K562 (cell line): Measurements from ENCODE around the gene TMPRSS7. TPM values are rescaled to one million over a fixed set of nuclear protein-coding genes. Genes with fewer than 3 reads are reported as not detected.

ENCODE experiments used
- ATAC-seq: fragments of 200-7000 bp; cut with Tn5 transposase; 3 replicates; pipeline ENCODE4 v1.9.1; 2020; ENCODE audit warnings: moderate library complexity
- BruUV-seq: library from RNA; stranded (reverse); fragments of 400-500 nt; replicated peaks from 2 replicates; lab custom pipeline; 2021; lab: Mats Ljungman, UMichigan
- CTCF ChIA-PET: fragments of 300-600 bp; formaldehyde crosslinking; extraction: SDS; loops from one replicate; lab custom pipeline; 2021; ENCODE audit warnings: low intra/inter-chr PET ratio; lab: Yijun Ruan, JAX
- POLR2A ChIA-PET: fragments of 300-600, 350-650 bp; sonication (Branson Sonifier 250); formaldehyde crosslinking; extraction: SDS; loops from one replicate; lab custom pipeline; 2021; ENCODE audit warnings: antibody characterized with exemption, inconsistent platforms; lab: Yijun Ruan, JAX
- DNase-seq, 4 experiments: peaks; one replicate each; pipeline versions ENCODE4 v3.0.0 to v3.0.0-alpha.2; 2011 to 2018; ENCODE audit warnings: low spot score in 3 of 4, mixed read lengths in 3 of 4; ENCODE audit errors: extremely low read depth in 1 of 4
- FAIRE-seq: peaks from 2 replicates; lab custom pipeline; 2011; peaks lifted over from hg19 to GRCh38; lab: Jason Lieb, UNC
- H2AFZ ChIP-seq: 2 replicates; pipeline ENCODE4 v1.6.0; 2011; ENCODE audit warnings: low read depth, low read length, control low read depth, inconsistent platforms
- H3K27ac ChIP-seq: fragments of 200-600 bp; 3 replicates; pipeline ENCODE4 v1.8.0; 2011; ENCODE audit warnings: low read depth, mild to moderate bottlenecking, control low read depth, inconsistent platforms, low read length, moderate library complexity, mixed read lengths; ENCODE audit errors: extremely low read depth
- H3K27me3 ChIP-seq, 2 experiments: fragments of 300-600 bp in 1 of 2; 2 replicates in 1 of 2; 3 replicates in 1 of 2; pipeline versions ENCODE4 v1.6.0 to v1.8.0; 2011; ENCODE audit warnings: inconsistent platforms in 2 of 2, low read length in 2 of 2, mild to moderate bottlenecking in 1 of 2, mixed read lengths in 1 of 2, moderate library complexity in 1 of 2; ENCODE audit not compliant: control insufficient read depth in 2 of 2, insufficient read depth in 2 of 2
- H3K36me3 ChIP-seq: fragments of 300-600 bp; 3 replicates; pipeline ENCODE4 v1.8.0; 2011; ENCODE audit warnings: mild to moderate bottlenecking, low read length, inconsistent platforms; ENCODE audit not compliant: control insufficient read depth, insufficient read depth
- H3K4me1 ChIP-seq, 2 experiments: fragments of 200-600 bp in 1 of 2; replicated peaks in 1 of 2; 2 replicates in 1 of 2; 3 replicates in 1 of 2; pipeline versions ENCODE4 v1.5.1 to v1.8.0; 2011; ENCODE audit warnings: inconsistent platforms in 2 of 2, low read length in 2 of 2, mild to moderate bottlenecking in 1 of 2, mixed read lengths in 1 of 2, moderate library complexity in 1 of 2; ENCODE audit not compliant: control insufficient read depth in 2 of 2, insufficient read depth in 2 of 2
- H3K4me2 ChIP-seq: 2 replicates; pipeline ENCODE4 v1.6.1; 2011; ENCODE audit warnings: low read length, control low read depth, inconsistent platforms, mixed read lengths; ENCODE audit not compliant: insufficient read depth
- H3K4me3 ChIP-seq: fragments of 200-600 bp; sonication (generic), shearing (Covaris generic); 2 replicates; pipeline ENCODE4 v1.5.1; 2016; ENCODE audit warnings: control low read depth, inconsistent platforms
- H3K79me2 ChIP-seq: fragments of 200-600 bp; 3 replicates; pipeline ENCODE4 v1.8.0; 2011; ENCODE audit warnings: low read length, inconsistent platforms; ENCODE audit not compliant: control insufficient read depth, insufficient read depth
- H3K9ac ChIP-seq, 2 experiments: 2 replicates each; pipeline versions ENCODE4 v1.6.0 to v1.6.1; 2011; ENCODE audit warnings: low read depth in 2 of 2, low read length in 2 of 2, control low read depth in 1 of 2, inconsistent platforms in 1 of 2, mild to moderate bottlenecking in 1 of 2, mixed read lengths in 1 of 2; ENCODE audit not compliant: insufficient read depth in 1 of 2
- H3K9me1 ChIP-seq: one replicate; pipeline ENCODE4 v1.6.0; 2011; ENCODE audit warnings: inconsistent platforms, mild to moderate bottlenecking, low read length, moderate library complexity; ENCODE audit not compliant: control insufficient read depth, insufficient read depth
- H3K9me3 ChIP-seq: replicated peaks from 2 replicates; pipeline ENCODE4 v1.5.1; 2011; ENCODE audit warnings: low read depth, low read length, inconsistent platforms; ENCODE audit not compliant: control insufficient read depth, insufficient read depth
- H4K20me1 ChIP-seq: replicated peaks from 2 replicates; pipeline ENCODE4 v1.6.1; 2011; ENCODE audit warnings: low read length, inconsistent platforms, mixed read lengths; ENCODE audit not compliant: control insufficient read depth, insufficient read depth
- CBX3 ChIP-seq, 2 experiments: IDR thresholded peaks; 1 replicate in 1 of 2; 2 replicates in 1 of 2; pipeline ENCODE4 v1.6.1; 2012; ENCODE audit warnings: inconsistent platforms in 2 of 2, low read length in 2 of 2, borderline replicate concordance in 1 of 2, control low read depth in 1 of 2
- ESRRA ChIP-seq: fragments of 450-650 bp; IDR thresholded peaks from 2 replicates; pipeline ENCODE4 v1.6.1; 2014; ENCODE audit warnings: low read depth, mild to moderate bottlenecking, moderate library complexity, borderline replicate concordance
- GATA2 ChIP-seq: sonication (generic); formaldehyde crosslinking; IDR thresholded peaks from 2 replicates; pipeline ENCODE4 v1.4.0; 2020; ENCODE audit warnings: mild to moderate bottlenecking, missing genetic modification reagents
- ILF3 ChIP-seq: fragments of 450-650 bp; IDR thresholded peaks from 2 replicates; pipeline ENCODE4 v1.6.1; 2018; ENCODE audit warnings: antibody characterized with exemption, mild to moderate bottlenecking, moderate library complexity, borderline replicate concordance
- KLF13 ChIP-seq: fragments of 450-650 bp; IDR thresholded peaks from 2 replicates; pipeline ENCODE4 v1.6.1; 2016; ENCODE audit warnings: missing genetic modification characterization, low read depth, mild to moderate bottlenecking, missing compliant biosample characterization, moderate library complexity, borderline replicate concordance
- PCBP1 ChIP-seq: fragments of 200-400 bp; formaldehyde crosslinking; IDR thresholded peaks from 2 replicates; pipeline ENCODE4 v1.6.1; 2018; ENCODE audit warnings: mild to moderate bottlenecking, low read depth, low read length; ENCODE audit not compliant: poor library complexity, severe bottlenecking
- WGBS: fragments of 100-300 bp; shearing (Covaris generic); methylation state at CpG from one replicate; pipeline ENCODE4 v1.1.6; 2016; ENCODE audit warnings: low coverage, mixed read lengths; ENCODE audit not compliant: insufficient coverage; ENCODE audit errors: missing lambda C conversion rate; 5-methylcytosine and 5-hydroxymethylcytosine counted together
- in situ Hi-C: fragments of 300-500 bp; cut with MboI; formaldehyde crosslinking; loops from 4 replicates; pipeline ENCODE4 v1.15.0; 2018; ENCODE audit warnings: inconsistent platforms, mixed read lengths
- intact Hi-C: fragments of 100-400 bp; cut with micrococcal nuclease; formaldehyde crosslinking; loops from 2 replicates; pipeline ENCODE4 v1.14.2; 2022
- polyA plus RNA-seq, 8 experiments: library from polyadenylated mRNA; depleted of rRNA in 4 of 8; stranded (reverse) in 5 of 8; unstranded in 3 of 8; fragments of >200 nt; fragmentation: Nextera tagmentation in 2 of 8; fragmentation: Illumina TruSeq in 1 of 8; extraction: Ambion mirVana in 2 of 8; extraction: Trizol in 1 of 8; gene quantifications; 2 replicates each; pipeline versions ENCODE4 v1.2.1 to v1.2.3, GENCODE V29; 2011 to 2014; ENCODE audit warnings: inconsistent platforms in 1 of 8, missing spikeins in 1 of 8
- total RNA-seq, 7 experiments: library from RNA; depleted of rRNA in 6 of 7; stranded (reverse); fragments of >200 nt in 6 of 7; fragmentation: Illumina TruSeq in 2 of 7; extraction: Trizol in 2 of 7; gene quantifications; 2 replicates each; pipeline versions ENCODE4 v1.2.1 to v1.2.3, GENCODE V29; 2011 to 2021; ENCODE audit warnings: low replicate concordance in 1 of 7
- TF ChIP-seq, protein P1 (sequence below): sonication (generic); formaldehyde crosslinking; IDR thresholded peaks from 2 replicates; pipeline ENCODE4 v1.8.0; 2022; ENCODE audit warnings: mild to moderate bottlenecking, missing genetic modification reagents, borderline replicate concordance
- TF ChIP-seq, protein P2 (sequence below): fragments of 150-350 bp; conservative IDR thresholded peaks from 2 replicates; pipeline ENCODE4 v1.6.1; 2014; ENCODE audit warnings: low read length
- TF ChIP-seq, protein P3 (sequence below): fragments of 450-650 bp; IDR thresholded peaks from 2 replicates; pipeline ENCODE4 v1.6.1; 2016
- TF ChIP-seq, protein P4 (sequence below): sonication (generic); formaldehyde crosslinking; IDR thresholded peaks from 2 replicates; pipeline ENCODE4 v1.8.1; 2023; ENCODE audit warnings: mild to moderate bottlenecking, missing genetic modification reagents

Gene TMPRSS7
- total and polyA plus RNA-seq, 9 of the 15 experiments (the other 6 are each of a cell fraction or from before 2014, with no cell fraction given), result not detected

DNA sequence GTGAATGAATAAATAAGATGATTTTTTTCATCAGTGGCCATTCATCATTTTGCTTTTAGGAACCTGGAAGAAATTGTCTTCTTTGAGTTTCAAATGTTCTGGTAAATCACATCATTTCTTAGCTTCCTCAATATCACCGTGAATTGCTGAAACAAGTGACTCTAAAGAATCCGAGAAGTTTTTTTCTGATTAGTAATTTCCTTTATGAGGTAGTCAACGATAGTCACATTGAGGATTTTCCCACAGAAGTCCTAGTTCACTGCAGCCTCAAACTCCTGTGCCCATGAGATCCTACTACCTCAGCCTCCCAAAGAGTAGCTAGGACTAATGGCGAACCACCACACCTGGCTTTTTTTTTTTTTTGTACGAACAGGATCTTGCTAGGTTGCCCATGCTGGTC lies 3.6 kb upstream of the TMPRSS7 start:
- Histone ChIP-seq H2AFZ (no peak overlapping the region), H3K36me3 (no peaks in the 10 kb centered on the region), H3K27ac (no peak overlapping the region), H4K20me1 (no peaks in the 10 kb centered on the region), H3K4me1 (no peaks in the 10 kb centered on the region), H3K9me1 (no peaks in the 10 kb centered on the region), H3K9me3 (no peaks in the 10 kb centered on the region), H3K79me2 (no peaks in the 10 kb centered on the region), H3K27me3 (no peaks in the 10 kb centered on the region), H3K4me3 (no peak overlapping the region), H3K9ac (no peak overlapping the region), H3K4me2 (no peak overlapping the region)
- CTCF ChIA-PET, result no interaction called here
- FAIRE-seq (no peak), DNase-seq (no peak), ATAC-seq (no peak)
- WGBS, result 0% methylated on average over 4 of the region's 5 CpGs
- intact Hi-C loops, result no loop called here
- POLR2A ChIA-PET, result no interaction called here
- in situ Hi-C loops, result no loop called here
- no TSS peak for BruUV-seq
- TF ChIP-seq CBX3 (IDR thresholded peaks at IDR 0.05; ENCODE audit: borderline replicate concordance in 1 of 2, low read length in 2 of 2) (no peak), GATA2 (CRISPR knock-in tag) (no peak), PCBP1 (no peak), ESRRA (no peak), KLF13 (tag) (no peak), ILF3 (no peak)
- TF ChIP-seq, protein P1, sequence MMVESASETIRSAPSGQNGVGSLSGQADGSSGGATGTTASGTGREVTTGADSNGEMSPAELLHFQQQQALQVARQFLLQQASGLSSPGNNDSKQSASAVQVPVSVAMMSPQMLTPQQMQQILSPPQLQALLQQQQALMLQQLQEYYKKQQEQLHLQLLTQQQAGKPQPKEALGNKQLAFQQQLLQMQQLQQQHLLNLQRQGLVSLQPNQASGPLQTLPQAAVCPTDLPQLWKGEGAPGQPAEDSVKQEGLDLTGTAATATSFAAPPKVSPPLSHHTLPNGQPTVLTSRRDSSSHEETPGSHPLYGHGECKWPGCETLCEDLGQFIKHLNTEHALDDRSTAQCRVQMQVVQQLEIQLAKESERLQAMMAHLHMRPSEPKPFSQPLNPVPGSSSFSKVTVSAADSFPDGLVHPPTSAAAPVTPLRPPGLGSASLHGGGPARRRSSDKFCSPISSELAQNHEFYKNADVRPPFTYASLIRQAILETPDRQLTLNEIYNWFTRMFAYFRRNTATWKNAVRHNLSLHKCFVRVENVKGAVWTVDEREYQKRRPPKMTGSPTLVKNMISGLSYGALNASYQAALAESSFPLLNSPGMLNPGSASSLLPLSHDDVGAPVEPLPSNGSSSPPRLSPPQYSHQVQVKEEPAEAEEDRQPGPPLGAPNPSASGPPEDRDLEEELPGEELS (CRISPR knock-in tag), result no peak
- TF ChIP-seq, protein P2, sequence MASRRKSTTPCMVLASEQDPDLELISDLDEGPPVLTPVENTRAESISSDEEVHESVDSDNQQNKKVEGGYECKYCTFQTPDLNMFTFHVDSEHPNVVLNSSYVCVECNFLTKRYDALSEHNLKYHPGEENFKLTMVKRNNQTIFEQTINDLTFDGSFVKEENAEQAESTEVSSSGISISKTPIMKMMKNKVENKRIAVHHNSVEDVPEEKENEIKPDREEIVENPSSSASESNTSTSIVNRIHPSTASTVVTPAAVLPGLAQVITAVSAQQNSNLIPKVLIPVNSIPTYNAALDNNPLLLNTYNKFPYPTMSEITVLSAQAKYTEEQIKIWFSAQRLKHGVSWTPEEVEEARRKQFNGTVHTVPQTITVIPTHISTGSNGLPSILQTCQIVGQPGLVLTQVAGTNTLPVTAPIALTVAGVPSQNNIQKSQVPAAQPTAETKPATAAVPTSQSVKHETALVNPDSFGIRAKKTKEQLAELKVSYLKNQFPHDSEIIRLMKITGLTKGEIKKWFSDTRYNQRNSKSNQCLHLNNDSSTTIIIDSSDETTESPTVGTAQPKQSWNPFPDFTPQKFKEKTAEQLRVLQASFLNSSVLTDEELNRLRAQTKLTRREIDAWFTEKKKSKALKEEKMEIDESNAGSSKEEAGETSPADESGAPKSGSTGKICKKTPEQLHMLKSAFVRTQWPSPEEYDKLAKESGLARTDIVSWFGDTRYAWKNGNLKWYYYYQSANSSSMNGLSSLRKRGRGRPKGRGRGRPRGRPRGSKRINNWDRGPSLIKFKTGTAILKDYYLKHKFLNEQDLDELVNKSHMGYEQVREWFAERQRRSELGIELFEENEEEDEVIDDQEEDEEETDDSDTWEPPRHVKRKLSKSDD, result no peak
- TF ChIP-seq, protein P3, sequence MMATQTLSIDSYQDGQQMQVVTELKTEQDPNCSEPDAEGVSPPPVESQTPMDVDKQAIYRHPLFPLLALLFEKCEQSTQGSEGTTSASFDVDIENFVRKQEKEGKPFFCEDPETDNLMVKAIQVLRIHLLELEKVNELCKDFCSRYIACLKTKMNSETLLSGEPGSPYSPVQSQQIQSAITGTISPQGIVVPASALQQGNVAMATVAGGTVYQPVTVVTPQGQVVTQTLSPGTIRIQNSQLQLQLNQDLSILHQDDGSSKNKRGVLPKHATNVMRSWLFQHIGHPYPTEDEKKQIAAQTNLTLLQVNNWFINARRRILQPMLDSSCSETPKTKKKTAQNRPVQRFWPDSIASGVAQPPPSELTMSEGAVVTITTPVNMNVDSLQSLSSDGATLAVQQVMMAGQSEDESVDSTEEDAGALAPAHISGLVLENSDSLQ, result no peak
- TF ChIP-seq, protein P4, sequence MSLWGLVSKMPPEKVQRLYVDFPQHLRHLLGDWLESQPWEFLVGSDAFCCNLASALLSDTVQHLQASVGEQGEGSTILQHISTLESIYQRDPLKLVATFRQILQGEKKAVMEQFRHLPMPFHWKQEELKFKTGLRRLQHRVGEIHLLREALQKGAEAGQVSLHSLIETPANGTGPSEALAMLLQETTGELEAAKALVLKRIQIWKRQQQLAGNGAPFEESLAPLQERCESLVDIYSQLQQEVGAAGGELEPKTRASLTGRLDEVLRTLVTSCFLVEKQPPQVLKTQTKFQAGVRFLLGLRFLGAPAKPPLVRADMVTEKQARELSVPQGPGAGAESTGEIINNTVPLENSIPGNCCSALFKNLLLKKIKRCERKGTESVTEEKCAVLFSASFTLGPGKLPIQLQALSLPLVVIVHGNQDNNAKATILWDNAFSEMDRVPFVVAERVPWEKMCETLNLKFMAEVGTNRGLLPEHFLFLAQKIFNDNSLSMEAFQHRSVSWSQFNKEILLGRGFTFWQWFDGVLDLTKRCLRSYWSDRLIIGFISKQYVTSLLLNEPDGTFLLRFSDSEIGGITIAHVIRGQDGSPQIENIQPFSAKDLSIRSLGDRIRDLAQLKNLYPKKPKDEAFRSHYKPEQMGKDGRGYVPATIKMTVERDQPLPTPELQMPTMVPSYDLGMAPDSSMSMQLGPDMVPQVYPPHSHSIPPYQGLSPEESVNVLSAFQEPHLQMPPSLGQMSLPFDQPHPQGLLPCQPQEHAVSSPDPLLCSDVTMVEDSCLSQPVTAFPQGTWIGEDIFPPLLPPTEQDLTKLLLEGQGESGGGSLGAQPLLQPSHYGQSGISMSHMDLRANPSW (CRISPR knock-in tag), result no peak
